HEK293T (cell line): ENCODE data around the gene COMMD9.

Experiments
- CTCF ChIA-PET: fragments of 350-600 bp; formaldehyde crosslinking; extraction: SDS; loops from one replicate; lab custom pipeline; 2021; ENCODE audit warnings: antibody characterized with exemption, inconsistent platforms; lab: Yijun Ruan, JAX
- POLR2A ChIA-PET: fragments of 350-600 bp; formaldehyde crosslinking; extraction: SDS; loops from one replicate; lab custom pipeline; 2020; ENCODE audit warnings: antibody characterized with exemption, inconsistent platforms; lab: Yijun Ruan, JAX
- DNase-seq: peaks from one replicate; pipeline ENCODE4 v3.0.0; 2012; ENCODE audit warnings: mixed read lengths; ENCODE audit errors: extremely low spot score
- ARNT ChIP-seq: fragments of 450-650 bp; IDR thresholded peaks from 2 replicates; pipeline ENCODE4 v1.6.1; 2017; ENCODE audit warnings: mild to moderate bottlenecking
- BHLHE40 ChIP-seq: fragments of 450-650 bp; IDR thresholded peaks from 2 replicates; pipeline ENCODE4 v1.6.1; 2016; ENCODE audit warnings: mild to moderate bottlenecking, moderate library complexity, borderline replicate concordance
- CTBP1 ChIP-seq: fragments of 450-650 bp; IDR thresholded peaks from 2 replicates; pipeline ENCODE4 v1.6.1; 2016; ENCODE audit warnings: borderline replicate concordance
- ELF4 ChIP-seq: fragments of 450-650 bp; IDR thresholded peaks from 2 replicates; pipeline ENCODE4 v1.6.1; 2017; ENCODE audit warnings: antibody characterized with exemption
- FOXA1 ChIP-seq: fragments of 450-650 bp; IDR thresholded peaks from 2 replicates; pipeline ENCODE4 v1.6.1; 2016; ENCODE audit warnings: mild to moderate bottlenecking
- FOXK2 ChIP-seq: fragments of 450-650 bp; IDR thresholded peaks from 2 replicates; pipeline ENCODE4 v1.6.1; 2016; ENCODE audit warnings: mild to moderate bottlenecking
- FOXM1 ChIP-seq: fragments of 450-650 bp; IDR thresholded peaks from 2 replicates; pipeline ENCODE4 v1.6.1; 2017; ENCODE audit warnings: mild to moderate bottlenecking, borderline replicate concordance
- HDGF ChIP-seq: fragments of 450-650 bp; IDR thresholded peaks from 2 replicates; pipeline ENCODE4 v1.6.1; 2017; ENCODE audit warnings: antibody characterized with exemption, borderline replicate concordance
- L3MBTL2 ChIP-seq: fragments of 450-650 bp; conservative IDR thresholded peaks from 2 replicates; pipeline ENCODE4 v1.6.1; 2016; ENCODE audit warnings: mild to moderate bottlenecking
- LEF1 ChIP-seq: fragments of 450-650 bp; IDR thresholded peaks from 2 replicates; pipeline ENCODE4 v1.6.1; 2017; ENCODE audit warnings: mild to moderate bottlenecking, borderline replicate concordance
- NFRKB ChIP-seq: fragments of 450-650 bp; IDR thresholded peaks from 2 replicates; pipeline ENCODE4 v1.6.1; 2016; ENCODE audit warnings: mild to moderate bottlenecking, moderate library complexity
- PKNOX1 ChIP-seq: fragments of 450-650 bp; IDR thresholded peaks from 2 replicates; pipeline ENCODE4 v1.6.1; 2016
- SP1 ChIP-seq: fragments of 450-650 bp; IDR thresholded peaks from 2 replicates; pipeline ENCODE4 v1.6.1; 2017
- SUZ12 ChIP-seq: fragments of 450-650 bp; IDR thresholded peaks from 2 replicates; pipeline ENCODE4 v1.6.1; 2016; ENCODE audit warnings: mild to moderate bottlenecking
- TARDBP ChIP-seq: fragments of 450-650 bp; IDR thresholded peaks from 2 replicates; pipeline ENCODE4 v1.6.1; 2016
- ZNF384 ChIP-seq: fragments of 450-650 bp; IDR thresholded peaks from 2 replicates; pipeline ENCODE4 v1.6.1; 2016

Gene COMMD9

GRCh38 chr11:36238036-36238631, 51.1 kb downstream of the COMMD9 start:
- ChIA-PET POLR2A (no interaction called here), CTCF (interaction anchor here (0.7 kb wide), 1 partner anchor 25 kb away, joined by 3 read pairs; no protein-coding TSS in a partner anchor)
- TF ChIP-seq BHLHE40 (no peak), SP1 (no peak), ARNT (no peak), L3MBTL2 (no peak), SUZ12 (no peak), NFRKB (no peak), FOXA1 (no peak), FOXM1 (no peak), PKNOX1 (no peak), ELF4 (no peak), FOXK2 (no peak), CTBP1 (no peak), ZNF384 (no peak), LEF1 (no peak), TARDBP (no peak), HDGF (no peak)
- DNase-seq: no peak

GRCh38 chr11:36237391-36237790, 51.8 kb downstream of the COMMD9 start:
- TF ChIP-seq ARNT (no peak), FOXK2 (no peak), NFRKB (no peak), L3MBTL2 (no peak), ELF4 (no peak), BHLHE40 (no peak), LEF1 (no peak), CTBP1 (no peak)
- CTCF ChIA-PET: interaction anchor here (0.7 kb wide), 1 partner anchor 25 kb away, joined by 3 read pairs; no protein-coding TSS in a partner anchor
- no peak for DNase-seq
- POLR2A ChIA-PET: no interaction called here

- POLR2A ChIA-PET: no interaction called here
- no peak for DNase-seq
- no peak for TF ChIP-seq ZNF384
- TF ChIP-seq ELF4: no peak
- TF ChIP-seq LEF1: no peak
- no peak for TF ChIP-seq PKNOX1
- no peak for TF ChIP-seq BHLHE40
- TF ChIP-seq FOXM1: no peak
- TF ChIP-seq SP1: no peak
- no peak for TF ChIP-seq SUZ12
- TF ChIP-seq NFRKB: no peak
- TF ChIP-seq TARDBP: no peak
- CTCF ChIA-PET: no interaction called here
These were observed 53.5 kb downstream of the COMMD9 start for GRCh38 chr11:36235750-36236149.

- no peak for DNase-seq
- TF ChIP-seq TARDBP (no peak), SP1 (no peak), LEF1 (no peak), ZNF384 (no peak), PKNOX1 (peak; percentile 60)
- ChIA-PET POLR2A (no interaction called here), CTCF (no interaction called here)
These were observed 54.4 kb downstream of the COMMD9 start for GRCh38 chr11:36234825-36235224.

GRCh38 chr11:36233204-36233603, 56.0 kb downstream of the COMMD9 start:
- no peak for DNase-seq
- ChIA-PET CTCF (no interaction called here), POLR2A (no interaction called here)
- TF ChIP-seq CTBP1 (no peak), L3MBTL2 (no peak), FOXM1 (no peak), BHLHE40 (no peak), TARDBP (no peak), SUZ12 (no peak), SP1 (no peak), PKNOX1 (no peak), ELF4 (no peak), ARNT (no peak), FOXA1 (no peak), ZNF384 (no peak)
